Mesendoderm (in vitro differentiated cells): Measurements from ENCODE around the gene KCND3.
A peak's percentile ranks its signal among the peaks of the same experiment; 100 is the strongest.

ENCODE experiments used
- DNase-seq: peaks from one replicate; pipeline ENCODE4 v3.0.0; 2013
- H2AK5ac ChIP-seq: 2 replicates; pipeline ENCODE4 v1.6.1; 2013; ENCODE audit warnings: low read length, inconsistent platforms
- H2BK120ac ChIP-seq: 2 replicates; pipeline ENCODE4 v1.6.1; 2013; ENCODE audit warnings: low read depth, mild to moderate bottlenecking, low read length, moderate library complexity, mixed read lengths
- H2BK15ac ChIP-seq: replicated peaks from 2 replicates; pipeline ENCODE4 v1.6.1; 2013; ENCODE audit warnings: low read depth, mild to moderate bottlenecking, moderate library complexity
- H2BK5ac ChIP-seq: 2 replicates; pipeline ENCODE4 v1.6.1; 2013; ENCODE audit warnings: low read length, inconsistent platforms
- H3K18ac ChIP-seq: 2 replicates; pipeline ENCODE4 v1.6.1; 2013; ENCODE audit warnings: mild to moderate bottlenecking, low read length, mixed read lengths
- H3K23ac ChIP-seq: one replicate; pipeline ENCODE4 v1.6.1; 2013; ENCODE audit warnings: low read length
- H3K27ac ChIP-seq: 2 replicates; pipeline ENCODE4 v1.5.1; 2013; ENCODE audit warnings: low read depth, mild to moderate bottlenecking, inconsistent platforms, low read length, moderate library complexity
- H3K27me3 ChIP-seq: 2 replicates; pipeline ENCODE4 v1.6.1; 2013; ENCODE audit warnings: low read length, control low read depth, mild to moderate bottlenecking, inconsistent platforms; ENCODE audit not compliant: insufficient read depth, poor library complexity
- H3K36me3 ChIP-seq: 2 replicates; pipeline ENCODE4 v1.6.1; 2013; ENCODE audit warnings: low read length, inconsistent platforms; ENCODE audit not compliant: control insufficient read depth, insufficient read depth
- H3K4ac ChIP-seq: one replicate; pipeline ENCODE4 v1.6.1; 2013; ENCODE audit warnings: low read depth, mild to moderate bottlenecking, low read length, moderate library complexity
- H3K4me1 ChIP-seq: 2 replicates; pipeline ENCODE4 v1.6.1; 2013; ENCODE audit warnings: low read depth, low read length, inconsistent platforms; ENCODE audit not compliant: control insufficient read depth
- H3K4me2 ChIP-seq: 2 replicates; pipeline ENCODE4 v1.6.1; 2013; ENCODE audit warnings: low read length
- H3K4me3 ChIP-seq: 2 replicates; pipeline ENCODE4 v1.5.1; 2013; ENCODE audit warnings: mild to moderate bottlenecking, low read length
- H3K56ac ChIP-seq: one replicate; pipeline ENCODE4 v1.6.1; 2013; ENCODE audit warnings: low read length
- H3K79me1 ChIP-seq: 2 replicates; pipeline ENCODE4 v1.6.1; 2013; ENCODE audit warnings: low read length, inconsistent platforms
- H3K79me2 ChIP-seq: 2 replicates; pipeline ENCODE4 v1.6.1; 2013; ENCODE audit warnings: mild to moderate bottlenecking, low read length; ENCODE audit not compliant: control insufficient read depth, insufficient read depth
- H3K9ac ChIP-seq: 2 replicates; pipeline ENCODE4 v1.6.1; 2013; ENCODE audit warnings: low read length, inconsistent platforms
- H4K5ac ChIP-seq: one replicate; pipeline ENCODE4 v1.6.1; 2013; ENCODE audit warnings: low read length
- H4K8ac ChIP-seq: one replicate; pipeline ENCODE4 v1.6.1; 2013; ENCODE audit warnings: low read depth, mild to moderate bottlenecking, control low read depth, low read length, moderate library complexity
- WGBS: extraction: QIAGEN DNeasy Blood & Tissue Kit; methylation state at CpG from one replicate; pipeline ENCODE4 v1.1.7; 2013; ENCODE audit warnings: low lambda C conversion rate, missing lambda C conversion rate; ENCODE audit not compliant: insufficient coverage; ENCODE audit errors: extremely low coverage; 5-methylcytosine and 5-hydroxymethylcytosine counted together

Gene KCND3

GRCh38 chr1:111754984-111755330 is 234.5 kb downstream of the KCND3 start:
- H3K18ac ChIP-seq: no peak overlapping the region
- H3K4me1 ChIP-seq: no peaks in the 10 kb centered on the region
- peak overlapping the region; percentile 69 for H3K27ac ChIP-seq
- peak overlapping the region; percentile 38 for H3K4me3 ChIP-seq
- WGBS: no CpG with 5 or more reads among the region's 12 CpGs
- no peak overlapping the region for H4K8ac ChIP-seq
- no peak overlapping the region for H2AK5ac ChIP-seq
- peak overlapping the region; percentile 66 for H3K9ac ChIP-seq
- peak; percentile 70 for DNase-seq
- H2BK120ac ChIP-seq: no peak overlapping the region
- H3K23ac ChIP-seq: no peak overlapping the region
- peaks cover 3% of the 10 kb centered on the region for H3K79me1 ChIP-seq
- peak overlapping the region; percentile 92 for H3K56ac ChIP-seq
- no peaks in the 10 kb centered on the region for H3K27me3 ChIP-seq
- H3K4ac ChIP-seq: no peak overlapping the region
- H4K5ac ChIP-seq: no peak overlapping the region
- no peak overlapping the region for H2BK15ac ChIP-seq
- peaks cover 17% of the 10 kb centered on the region for H3K79me2 ChIP-seq
- H3K36me3 ChIP-seq: peaks cover under 1% of the 10 kb centered on the region
- peak overlapping the region; percentile 9 for H3K4me2 ChIP-seq
- H2BK5ac ChIP-seq: no peak overlapping the region

GRCh38 chr1:111751906-111752575 is 237.4 kb downstream of the KCND3 start:
- Histone ChIP-seq H3K18ac (no peak overlapping the region), H3K36me3 (no peaks in the 10 kb centered on the region), H3K79me2 (peaks cover 9% of the 10 kb centered on the region), H3K23ac (no peak overlapping the region), H4K5ac (no peak overlapping the region), H2BK5ac (no peak overlapping the region), H2AK5ac (no peak overlapping the region), H3K79me1 (no peaks in the 10 kb centered on the region), H2BK120ac (no peak overlapping the region), H3K4me2 (no peak overlapping the region), H3K4me1 (no peaks in the 10 kb centered on the region), H3K9ac (no peak overlapping the region), H4K8ac (no peak overlapping the region), H3K4ac (no peak overlapping the region), H3K27ac (no peak overlapping the region), H2BK15ac (no peak overlapping the region), H3K27me3 (no peaks in the 10 kb centered on the region), H3K4me3 (no peak overlapping the region), H3K56ac (no peak overlapping the region)
- no peak for DNase-seq
- WGBS: no CpG with 5 or more reads among the region's 2 CpGs

GRCh38 chr1:111750856-111751255 is 238.6 kb downstream of the KCND3 start:
- no peak overlapping the region for H3K56ac ChIP-seq
- H2AK5ac ChIP-seq: no peak overlapping the region
- H3K79me1 ChIP-seq: no peaks in the 10 kb centered on the region
- H3K4me2 ChIP-seq: no peak overlapping the region
- no peak overlapping the region for H2BK15ac ChIP-seq
- H3K4ac ChIP-seq: no peak overlapping the region
- H3K23ac ChIP-seq: no peak overlapping the region
- no peak overlapping the region for H3K4me3 ChIP-seq
- no peak overlapping the region for H2BK120ac ChIP-seq
- no CpG with 5 or more reads among the region's 2 CpGs for WGBS
- no peak overlapping the region for H3K18ac ChIP-seq
- no peaks in the 10 kb centered on the region for H3K79me2 ChIP-seq
- no peaks in the 10 kb centered on the region for H3K27me3 ChIP-seq
- no peaks in the 10 kb centered on the region for H3K36me3 ChIP-seq
- H3K9ac ChIP-seq: no peak overlapping the region
- no peak overlapping the region for H4K8ac ChIP-seq
- DNase-seq: no peak
- no peaks in the 10 kb centered on the region for H3K4me1 ChIP-seq
- H3K27ac ChIP-seq: no peak overlapping the region
- H2BK5ac ChIP-seq: no peak overlapping the region
- no peak overlapping the region for H4K5ac ChIP-seq

DNA sequence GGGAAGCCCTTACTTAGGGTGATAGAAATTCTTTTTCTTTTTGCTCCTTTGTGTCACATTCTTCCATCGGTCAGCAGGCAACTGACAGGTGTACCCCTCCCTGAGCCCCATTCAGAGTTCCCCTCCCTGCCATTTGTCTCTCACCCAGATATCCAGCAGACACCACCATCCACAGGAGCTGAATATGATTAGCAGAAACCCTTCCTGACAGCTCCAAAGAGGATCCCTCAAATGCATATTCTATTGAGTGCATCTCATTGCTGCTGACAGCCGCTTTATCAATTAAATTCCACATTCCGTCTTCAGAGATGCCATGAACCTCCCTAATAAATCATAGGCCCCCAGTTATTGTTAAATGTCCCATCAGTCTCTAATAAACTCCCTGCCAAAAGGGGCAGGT is 239.8 kb downstream of the KCND3 start:
- Histone ChIP-seq H3K56ac (no peak overlapping the region), H2BK15ac (no peak overlapping the region), H3K9ac (no peak overlapping the region), H3K36me3 (no peaks in the 10 kb centered on the region), H3K18ac (no peak overlapping the region), H3K79me2 (no peaks in the 10 kb centered on the region), H3K4me1 (no peaks in the 10 kb centered on the region), H4K5ac (no peak overlapping the region), H3K27me3 (no peaks in the 10 kb centered on the region), H2BK120ac (no peak overlapping the region), H3K4me2 (no peak overlapping the region), H3K4me3 (no peak overlapping the region), H3K4ac (no peak overlapping the region), H4K8ac (no peak overlapping the region), H3K79me1 (no peaks in the 10 kb centered on the region), H3K23ac (no peak overlapping the region), H3K27ac (no peak overlapping the region), H2AK5ac (no peak overlapping the region), H2BK5ac (no peak overlapping the region)
- WGBS: no CpG with 5 or more reads among the region's 3 CpGs
- no peak for DNase-seq

GRCh38 chr1:111747947-111748346 is 241.5 kb downstream of the KCND3 start:
- Histone ChIP-seq H4K8ac (no peak overlapping the region), H3K4me2 (no peak overlapping the region), H2BK5ac (no peak overlapping the region), H3K79me1 (no peaks in the 10 kb centered on the region), H3K36me3 (no peaks in the 10 kb centered on the region), H3K27me3 (no peaks in the 10 kb centered on the region), H3K56ac (no peak overlapping the region), H3K79me2 (no peaks in the 10 kb centered on the region), H3K4me3 (no peak overlapping the region), H2BK120ac (no peak overlapping the region), H3K18ac (no peak overlapping the region), H2BK15ac (no peak overlapping the region), H3K4me1 (no peaks in the 10 kb centered on the region), H4K5ac (no peak overlapping the region), H3K23ac (no peak overlapping the region), H3K27ac (no peak overlapping the region), H2AK5ac (no peak overlapping the region), H3K9ac (no peak overlapping the region), H3K4ac (no peak overlapping the region)
- DNase-seq: no peak
- WGBS: no CpG with 5 or more reads among the region's 4 CpGs

- H3K79me1 ChIP-seq: no peaks in the 10 kb centered on the region
- H4K8ac ChIP-seq: no peak overlapping the region
- no peaks in the 10 kb centered on the region for H3K36me3 ChIP-seq
- H3K9ac ChIP-seq: no peak overlapping the region
- no peaks in the 10 kb centered on the region for H3K4me1 ChIP-seq
- no peak overlapping the region for H3K27ac ChIP-seq
- no peak overlapping the region for H3K18ac ChIP-seq
- no peak overlapping the region for H3K4me2 ChIP-seq
- H2BK120ac ChIP-seq: no peak overlapping the region
- no peak overlapping the region for H2BK5ac ChIP-seq
- H3K4ac ChIP-seq: no peak overlapping the region
- H4K5ac ChIP-seq: no peak overlapping the region
- H3K27me3 ChIP-seq: no peaks in the 10 kb centered on the region
- peak; percentile 92 for DNase-seq
- no peak overlapping the region for H2BK15ac ChIP-seq
- H3K79me2 ChIP-seq: no peaks in the 10 kb centered on the region
- no peak overlapping the region for H3K4me3 ChIP-seq
- WGBS: no CpG with 5 or more reads among the region's 3 CpGs
- H3K23ac ChIP-seq: no peak overlapping the region
- H2AK5ac ChIP-seq: no peak overlapping the region
- H3K56ac ChIP-seq: no peak overlapping the region
Measured at GRCh38 chr1:111747282-111747734, 242.2 kb downstream of the KCND3 start.
